Renal cortical epithelial cell (primary cell): Measurements from ENCODE around the gene DYNC2H1. TPM values are rescaled to one million over a fixed set of nuclear protein-coding genes. Genes with fewer than 3 reads are reported as not detected.
A peak's percentile ranks its signal among the peaks of the same experiment; 100 is the strongest.

Experiments
- DNase-seq: peaks from one replicate; pipeline ENCODE4 v3.0.0-alpha.2; 2011; ENCODE audit warnings: low read depth
- total RNA-seq: library from RNA; depleted of rRNA; stranded (reverse); fragments of >200 nt; gene quantifications from 2 replicates; pipeline ENCODE4 v1.2.3, GENCODE V29; 2014

Gene DYNC2H1, protein sequence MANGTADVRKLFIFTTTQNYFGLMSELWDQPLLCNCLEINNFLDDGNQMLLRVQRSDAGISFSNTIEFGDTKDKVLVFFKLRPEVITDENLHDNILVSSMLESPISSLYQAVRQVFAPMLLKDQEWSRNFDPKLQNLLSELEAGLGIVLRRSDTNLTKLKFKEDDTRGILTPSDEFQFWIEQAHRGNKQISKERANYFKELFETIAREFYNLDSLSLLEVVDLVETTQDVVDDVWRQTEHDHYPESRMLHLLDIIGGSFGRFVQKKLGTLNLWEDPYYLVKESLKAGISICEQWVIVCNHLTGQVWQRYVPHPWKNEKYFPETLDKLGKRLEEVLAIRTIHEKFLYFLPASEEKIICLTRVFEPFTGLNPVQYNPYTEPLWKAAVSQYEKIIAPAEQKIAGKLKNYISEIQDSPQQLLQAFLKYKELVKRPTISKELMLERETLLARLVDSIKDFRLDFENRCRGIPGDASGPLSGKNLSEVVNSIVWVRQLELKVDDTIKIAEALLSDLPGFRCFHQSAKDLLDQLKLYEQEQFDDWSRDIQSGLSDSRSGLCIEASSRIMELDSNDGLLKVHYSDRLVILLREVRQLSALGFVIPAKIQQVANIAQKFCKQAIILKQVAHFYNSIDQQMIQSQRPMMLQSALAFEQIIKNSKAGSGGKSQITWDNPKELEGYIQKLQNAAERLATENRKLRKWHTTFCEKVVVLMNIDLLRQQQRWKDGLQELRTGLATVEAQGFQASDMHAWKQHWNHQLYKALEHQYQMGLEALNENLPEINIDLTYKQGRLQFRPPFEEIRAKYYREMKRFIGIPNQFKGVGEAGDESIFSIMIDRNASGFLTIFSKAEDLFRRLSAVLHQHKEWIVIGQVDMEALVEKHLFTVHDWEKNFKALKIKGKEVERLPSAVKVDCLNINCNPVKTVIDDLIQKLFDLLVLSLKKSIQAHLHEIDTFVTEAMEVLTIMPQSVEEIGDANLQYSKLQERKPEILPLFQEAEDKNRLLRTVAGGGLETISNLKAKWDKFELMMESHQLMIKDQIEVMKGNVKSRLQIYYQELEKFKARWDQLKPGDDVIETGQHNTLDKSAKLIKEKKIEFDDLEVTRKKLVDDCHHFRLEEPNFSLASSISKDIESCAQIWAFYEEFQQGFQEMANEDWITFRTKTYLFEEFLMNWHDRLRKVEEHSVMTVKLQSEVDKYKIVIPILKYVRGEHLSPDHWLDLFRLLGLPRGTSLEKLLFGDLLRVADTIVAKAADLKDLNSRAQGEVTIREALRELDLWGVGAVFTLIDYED (N-terminal part only)
- 10.8 and 43.2 TPM in 2 replicates for total RNA-seq

GRCh38 chr11:103108933-103109817, at the start of gene DYNC2H1:
Gene DYNC2H1 (plus strand): TSS chr11:103109426. CDS start chr11:103109575, 149 bp downstream.
- DNase-seq, result peak; percentile 85

DNA sequence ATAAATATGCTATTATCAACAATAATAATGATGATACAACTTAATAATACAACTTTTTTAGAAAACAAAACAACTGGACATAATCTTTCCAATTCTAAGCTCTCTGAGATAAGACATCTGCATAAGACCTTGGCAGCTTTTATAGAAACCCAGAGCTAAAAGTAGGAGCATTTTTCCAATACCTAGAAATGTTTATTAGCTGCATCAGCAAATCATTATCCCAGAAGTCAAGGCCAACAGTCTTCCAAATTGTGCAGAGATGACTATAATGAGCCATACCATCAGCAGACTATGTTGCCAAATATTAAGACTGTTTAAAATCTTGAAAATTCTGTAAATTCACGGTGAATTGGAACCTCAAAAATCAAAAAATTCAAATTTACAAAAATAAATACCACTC, 47.6 kb upstream of the DYNC2H1 start:
- no peak for DNase-seq

- DNase-seq, result no peak
Measured at GRCh38 chr11:103067118-103067517, 42.1 kb upstream of the DYNC2H1 start.

- DNase-seq, result no peak
Measured at GRCh38 chr11:103069367-103069766, 39.9 kb upstream of the DYNC2H1 start.

GRCh38 chr11:103070142-103070541, 39.1 kb upstream of the DYNC2H1 start:
- DNase-seq, result no peak

DNA sequence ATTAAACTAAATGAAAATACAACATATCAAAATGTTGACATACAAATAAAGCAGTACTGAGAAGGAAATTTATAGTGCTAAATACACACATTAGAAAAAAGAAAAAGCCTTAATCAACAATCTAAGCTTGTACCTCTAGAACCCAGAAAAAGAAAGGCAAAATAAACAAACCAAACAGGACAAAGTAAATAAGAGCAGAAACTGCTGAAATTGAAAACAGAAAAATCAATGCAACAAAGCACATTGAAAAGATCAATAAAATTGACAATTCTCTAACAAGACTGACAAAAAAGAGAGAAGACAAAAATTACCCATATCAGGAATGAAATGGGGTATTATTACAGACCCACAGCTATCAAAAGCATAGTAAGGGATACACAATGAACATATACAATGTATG, 38.2 kb upstream of the DYNC2H1 start:
- no peak for DNase-seq

- no peak for DNase-seq
Measured at GRCh38 chr11:103076361-103076760, 32.9 kb upstream of the DYNC2H1 start.

DNA sequence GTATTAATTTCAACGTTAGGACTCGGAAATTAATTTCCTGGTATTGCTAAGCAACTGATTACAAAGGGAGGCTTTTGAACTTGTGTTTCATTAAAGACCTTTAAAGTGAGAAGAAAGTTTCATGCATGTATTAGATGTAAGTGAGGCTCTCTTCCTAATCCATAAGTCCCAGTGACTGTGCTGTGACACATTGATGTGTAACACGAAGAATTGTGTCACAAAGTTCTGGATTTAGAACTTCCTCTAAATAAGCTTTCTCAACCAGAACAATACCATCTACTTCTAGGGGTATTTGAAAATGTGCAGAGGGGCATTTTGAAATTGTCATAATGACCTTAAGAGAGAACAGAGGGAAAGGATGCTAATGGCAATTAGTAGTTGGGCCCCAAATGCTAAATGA, 31.7 kb upstream of the DYNC2H1 start:
- DNase-seq, result no peak

GRCh38 chr11:103078710-103079109, 30.5 kb upstream of the DYNC2H1 start:
- DNase-seq, result no peak

- DNase-seq, result peak; percentile 7
Measured at GRCh38 chr11:103079833-103080232, 29.4 kb upstream of the DYNC2H1 start.

- peak; percentile 9 for DNase-seq
Measured at GRCh38 chr11:103085758-103086365, 23.4 kb upstream of the DYNC2H1 start.

DNA sequence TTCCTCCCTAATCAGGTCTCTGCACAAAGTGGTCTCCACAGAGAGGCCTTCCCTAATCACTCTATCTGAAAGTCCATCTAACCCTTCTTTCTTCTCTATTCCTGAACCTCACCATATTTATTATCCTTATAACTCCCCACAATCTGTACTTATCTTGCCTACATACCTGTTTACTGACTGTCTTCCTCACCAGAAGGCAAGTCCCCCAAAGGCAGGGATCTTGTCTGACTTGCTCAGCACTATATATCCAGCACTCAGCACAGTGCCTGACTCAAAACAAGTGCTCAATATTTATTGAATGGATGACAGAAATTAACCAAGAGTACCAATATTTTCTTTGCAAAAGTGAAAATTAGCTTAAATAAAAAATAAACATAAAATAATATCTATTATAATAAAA, 22.8 kb upstream of the DYNC2H1 start:
- no peak for DNase-seq

- peak; percentile 19 for DNase-seq
Measured at GRCh38 chr11:103091064-103091800, 18.0 kb upstream of the DYNC2H1 start.

GRCh38 chr11:103091801-103092524, 17.3 kb upstream of the DYNC2H1 start, which contains the start of gene DCUN1D5:
Gene DCUN1D5 (minus strand): TSS chr11:103092160. CDS start chr11:103091872, 288 bp downstream.
- peak; percentile 92 for DNase-seq

GRCh38 chr11:103097279-103097678, 11.9 kb upstream of the DYNC2H1 start:
- no peak for DNase-seq

DNA sequence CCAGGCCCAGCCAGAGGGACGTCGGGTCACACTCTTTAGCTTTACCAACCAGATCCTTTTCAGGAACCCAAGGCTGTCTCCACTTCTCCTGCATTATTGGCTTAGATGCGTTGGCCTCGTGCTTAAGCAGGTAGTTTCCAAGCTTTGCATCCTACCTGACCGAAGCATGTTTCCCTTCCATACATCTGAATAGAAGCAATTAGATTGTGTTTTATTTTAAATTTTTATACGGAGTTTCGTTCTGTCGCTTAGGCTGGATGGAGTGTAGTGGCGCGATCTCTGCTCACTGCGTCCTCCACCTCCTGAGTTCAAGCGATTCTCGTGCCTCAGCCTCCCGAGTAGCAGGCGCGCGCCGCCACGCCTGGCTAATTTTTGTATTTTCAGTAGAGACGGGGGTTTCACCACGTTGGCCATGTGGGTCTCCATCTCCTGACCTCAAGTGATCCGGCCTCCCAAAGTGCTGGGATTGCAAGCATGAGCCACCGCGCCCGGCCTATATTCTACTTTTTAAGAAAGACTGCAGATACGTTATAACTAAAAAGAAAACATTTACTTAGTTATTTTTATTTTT, 677 bp downstream of the DYNC2H1 start:
- no peak for DNase-seq

DNA sequence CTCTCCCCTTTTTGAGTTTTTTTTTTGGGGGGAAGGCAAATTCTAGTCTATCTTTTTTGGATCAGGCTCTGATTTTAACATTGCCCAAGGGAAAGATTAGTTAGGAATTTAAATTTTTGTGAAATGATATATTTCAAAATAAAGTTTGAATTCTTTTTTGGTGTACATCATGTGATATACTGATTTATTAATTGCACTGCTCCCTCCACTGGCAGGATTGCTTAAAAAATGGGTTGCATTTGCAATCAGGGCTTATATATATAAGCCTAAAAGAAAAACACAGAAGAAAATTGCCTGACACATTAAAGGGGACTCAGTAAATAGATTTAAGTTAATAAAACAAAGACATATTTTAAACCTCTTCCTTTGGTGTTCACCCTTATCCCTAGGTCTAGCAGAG, 1.2 kb downstream of the DYNC2H1 start:
- peak; percentile 24 for DNase-seq

DNA sequence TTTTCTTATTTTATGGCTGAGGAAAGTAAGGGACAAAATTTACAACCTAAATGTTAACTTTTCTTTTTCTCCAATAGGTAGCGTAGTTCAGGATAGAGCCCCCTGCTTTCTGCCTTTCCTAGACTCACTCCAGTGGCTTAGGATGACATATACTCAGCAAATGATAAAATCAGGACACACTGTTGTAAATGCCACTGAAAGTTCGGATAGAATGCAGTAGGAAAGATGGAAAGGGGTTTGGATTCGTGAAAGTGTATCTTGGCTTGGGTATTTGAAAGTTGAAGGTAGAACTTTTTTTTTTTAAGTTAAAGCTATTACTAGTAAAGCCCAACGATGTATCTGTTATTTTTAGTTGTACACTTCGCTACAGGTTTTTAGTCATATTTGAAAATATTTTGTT, 2.2 kb downstream of the DYNC2H1 start:
- DNase-seq, result no peak

DNA sequence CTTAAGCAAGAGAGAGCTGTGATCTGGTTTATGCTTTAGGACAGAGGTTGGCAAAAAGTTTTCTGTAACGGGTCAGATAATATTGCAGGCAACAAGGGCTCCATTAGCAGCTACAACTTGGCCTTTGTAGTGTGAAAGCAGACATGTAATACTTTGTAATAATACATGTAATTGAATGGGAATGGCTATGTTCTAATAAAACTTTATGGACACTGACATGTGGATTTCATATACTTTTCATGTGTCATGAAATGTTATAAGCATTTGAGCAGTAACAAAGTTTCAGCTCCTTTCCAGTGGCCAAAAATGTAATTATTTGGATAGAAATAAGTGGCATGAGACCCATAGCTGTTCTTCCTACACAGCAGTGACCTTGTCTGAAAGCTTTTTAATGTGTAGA, 3.1 kb downstream of the DYNC2H1 start:
- no peak for DNase-seq
